GM04504 (cell line): ENCODE measurements around the gene LGALS14.
"Not testable (repeated sequence)": the region's sequence is repeated elsewhere in the genome, so short reads cannot be mapped to it uniquely, and the experiment has no call there.

Source experiments
- DNase-seq: peaks from one replicate; pipeline ENCODE4 v3.0.0-alpha.2; 2012; ENCODE audit warnings: low read depth

Gene LGALS14, protein sequence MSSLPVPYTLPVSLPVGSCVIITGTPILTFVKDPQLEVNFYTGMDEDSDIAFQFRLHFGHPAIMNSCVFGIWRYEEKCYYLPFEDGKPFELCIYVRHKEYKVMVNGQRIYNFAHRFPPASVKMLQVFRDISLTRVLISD

DNA sequence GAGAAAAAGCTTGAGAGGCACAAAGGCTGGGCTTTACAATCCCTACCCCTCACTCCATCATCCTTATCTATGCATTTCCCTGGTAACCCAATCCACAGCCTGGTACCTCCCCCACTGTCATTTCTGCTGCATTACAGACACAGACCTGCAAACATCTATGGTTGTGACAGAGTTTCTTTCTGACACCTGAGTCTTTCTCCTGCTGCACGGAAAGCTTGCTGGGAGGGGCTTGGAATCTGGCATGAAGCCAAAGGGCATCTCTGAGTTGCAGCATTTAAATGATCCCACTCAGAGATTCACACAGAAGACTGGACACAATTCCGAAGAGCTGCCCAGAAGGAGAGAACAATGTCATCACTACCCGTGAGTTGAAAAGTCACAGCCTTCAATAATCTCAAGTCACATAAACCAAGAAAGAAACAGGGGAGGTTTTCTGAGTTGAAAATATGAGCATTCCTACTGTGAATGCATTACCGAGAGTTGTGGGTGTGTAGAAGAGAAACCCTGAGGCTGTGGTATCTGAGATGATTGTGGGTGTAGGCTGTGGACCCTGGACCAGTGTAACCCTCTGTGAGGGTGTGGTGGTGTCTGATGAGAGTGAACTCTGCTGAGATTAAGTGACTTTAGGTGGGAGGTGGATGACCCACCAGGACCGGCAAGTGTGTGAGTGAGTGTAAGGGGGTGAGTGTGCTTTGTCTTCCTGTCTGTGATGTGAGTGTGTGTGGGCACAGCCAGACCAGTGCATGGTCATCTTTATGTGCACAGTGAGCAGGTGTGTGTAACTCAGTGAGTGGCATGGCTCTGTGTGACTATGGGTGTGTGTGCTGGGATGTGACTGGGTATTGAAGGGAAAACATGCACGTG is at the start of gene LGALS14:
TSS of gene LGALS14 (plus strand) at position 301 of the 864 bp plus-strand sequence. CDS start at position 349, 48 bp downstream.
- no peak for DNase-seq

DNA sequence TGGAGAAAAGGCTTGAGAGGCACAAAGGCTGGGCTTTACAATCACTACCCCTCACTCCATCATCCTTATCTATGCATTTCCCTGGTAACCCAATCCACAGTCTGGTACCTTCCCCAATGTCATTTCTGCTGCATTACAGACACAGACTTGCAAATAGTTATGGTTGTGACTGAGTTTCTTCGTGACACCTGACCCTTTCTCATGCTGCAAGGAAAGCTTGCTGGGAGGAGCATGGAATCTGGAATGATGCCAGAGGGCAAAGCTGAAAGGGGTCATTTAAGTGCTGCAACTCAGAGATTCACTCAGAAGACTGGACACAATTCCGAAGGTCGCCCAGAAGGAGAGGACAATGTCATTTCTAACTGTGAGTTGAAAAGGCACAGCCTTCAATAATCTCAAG is 48.7 kb upstream of the LGALS14 start, which contains the start of gene LGALS16:
TSS of gene LGALS16 (plus strand) at position 301 of the 400 bp plus-strand sequence. CDS start at position 350, 49 bp downstream.
- no peak for DNase-seq

DNA sequence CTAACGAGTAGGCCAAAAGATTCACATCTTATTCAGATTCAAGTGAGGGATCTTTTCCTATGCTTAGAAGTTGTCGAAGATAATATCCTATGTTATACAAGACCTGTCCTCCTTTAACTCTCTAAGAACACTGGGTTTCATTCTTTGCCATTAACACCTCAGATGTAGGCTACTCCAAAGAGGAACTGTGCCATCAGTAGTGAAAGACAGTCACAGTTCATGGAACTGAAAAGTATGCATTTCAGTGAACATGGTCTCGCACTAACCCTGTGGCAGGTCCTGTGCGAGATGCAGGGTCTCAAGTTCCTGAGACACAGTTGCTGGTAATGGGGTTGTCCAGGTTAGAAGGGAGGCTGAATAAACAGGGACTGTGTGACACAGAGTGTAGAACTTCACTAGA is 44.5 kb upstream of the LGALS14 start:
- DNase-seq, result no peak

DNA sequence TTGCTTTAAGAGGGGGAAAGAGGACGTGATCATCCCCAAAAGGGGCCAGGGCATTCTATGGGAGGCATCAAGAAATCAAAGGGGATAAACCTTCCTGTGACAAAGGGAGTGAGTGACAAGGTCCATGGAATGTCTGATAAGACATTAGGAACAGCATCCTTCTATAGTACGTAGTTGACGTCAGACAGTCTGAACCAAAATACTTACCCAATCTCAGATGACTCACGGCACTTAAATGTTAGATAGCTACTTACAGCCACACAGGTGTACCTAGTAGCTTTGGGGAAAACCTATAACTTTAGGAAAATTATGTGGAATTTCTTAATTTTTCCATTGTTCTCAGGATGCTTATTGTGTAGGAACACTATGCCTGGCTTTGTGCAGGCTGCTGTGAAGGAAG is 43.6 kb upstream of the LGALS14 start:
- DNase-seq, result no peak

DNA sequence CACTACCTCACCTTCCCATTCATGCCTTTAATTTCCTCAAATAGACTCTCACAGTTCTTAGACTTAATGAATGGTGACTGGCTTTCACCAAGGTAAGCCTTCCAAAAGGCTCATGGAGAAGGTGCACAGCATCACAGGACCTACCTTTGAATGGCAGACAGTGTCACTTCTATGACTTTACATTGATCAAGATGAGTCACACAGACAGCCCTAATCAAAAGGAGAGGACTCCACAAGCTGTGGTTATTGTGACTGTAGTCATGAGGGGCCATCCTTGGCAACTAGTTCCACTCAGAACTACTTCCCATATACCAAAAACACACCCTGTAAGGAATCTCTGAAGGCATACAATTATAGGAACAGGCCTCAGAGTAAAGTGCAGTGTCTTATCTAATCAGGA is 42.7 kb upstream of the LGALS14 start:
- DNase-seq, result no peak

DNA sequence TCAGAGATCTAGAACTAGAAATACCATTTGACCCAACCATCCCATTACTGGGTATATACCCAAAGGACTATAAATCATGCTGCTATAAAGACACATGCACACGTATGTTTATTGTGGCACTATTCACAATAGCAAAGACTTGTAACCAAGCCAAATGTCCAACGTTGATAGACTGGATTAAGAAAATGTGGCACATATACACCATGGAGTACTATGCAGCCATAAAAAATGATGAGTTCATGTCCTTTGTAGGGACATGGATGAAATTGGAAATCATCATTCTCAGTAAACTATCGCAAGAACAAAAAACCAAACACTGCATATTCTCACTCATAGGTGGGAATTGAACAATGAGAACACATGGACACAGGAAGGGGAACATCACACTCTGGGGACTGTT is 34.4 kb upstream of the LGALS14 start:
- not testable (repeated sequence) for DNase-seq

DNA sequence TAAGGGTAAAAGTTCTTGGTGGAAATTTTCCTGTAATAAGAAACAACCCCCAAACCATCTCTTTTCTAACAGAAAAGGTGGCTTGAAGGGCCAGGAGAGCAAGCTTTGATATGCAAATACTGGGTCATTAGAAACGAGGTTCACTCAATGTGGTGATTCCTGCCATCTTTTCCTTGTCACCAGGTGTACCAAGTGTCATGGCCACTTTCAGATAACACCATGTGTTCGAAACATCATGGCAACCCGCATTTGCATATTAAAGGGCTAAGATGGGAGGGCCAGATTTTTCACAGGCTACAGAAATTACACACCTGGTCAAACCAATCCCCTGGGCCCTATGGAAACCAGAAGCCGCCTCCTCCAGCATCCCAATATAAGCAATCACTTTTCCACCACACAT is 33.3 kb upstream of the LGALS14 start:
- DNase-seq, result no peak

DNA sequence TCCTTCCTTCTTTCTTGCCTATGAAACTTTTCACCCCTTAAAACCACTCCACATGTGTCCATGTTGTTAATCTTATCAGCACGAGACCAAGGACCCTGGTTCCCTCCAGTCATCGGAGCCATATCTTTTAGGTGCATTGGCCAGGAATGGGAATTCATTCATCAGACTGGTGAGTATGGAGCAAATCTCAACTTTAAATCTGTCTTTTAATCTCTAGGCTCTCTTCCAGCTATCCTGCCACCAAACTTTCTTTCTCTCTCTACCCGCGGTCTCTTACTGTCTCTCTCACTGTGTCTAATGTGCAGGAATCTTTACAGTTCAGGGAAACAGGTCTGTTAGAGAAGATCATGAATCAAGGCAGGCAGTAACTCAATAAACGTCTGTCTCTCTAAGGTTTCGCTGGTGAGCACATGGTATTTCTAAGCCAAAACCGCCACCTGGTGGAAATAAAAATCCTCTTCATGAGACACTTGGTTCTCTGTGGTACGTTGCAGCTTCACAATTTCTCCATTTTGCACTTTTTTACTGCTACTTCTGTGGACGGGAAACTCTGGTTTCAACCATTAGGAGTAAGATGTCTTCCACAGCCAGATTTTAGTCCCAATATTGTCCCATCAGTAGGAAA is 32.4 kb upstream of the LGALS14 start:
- peak; percentile 10 for DNase-seq

DNA sequence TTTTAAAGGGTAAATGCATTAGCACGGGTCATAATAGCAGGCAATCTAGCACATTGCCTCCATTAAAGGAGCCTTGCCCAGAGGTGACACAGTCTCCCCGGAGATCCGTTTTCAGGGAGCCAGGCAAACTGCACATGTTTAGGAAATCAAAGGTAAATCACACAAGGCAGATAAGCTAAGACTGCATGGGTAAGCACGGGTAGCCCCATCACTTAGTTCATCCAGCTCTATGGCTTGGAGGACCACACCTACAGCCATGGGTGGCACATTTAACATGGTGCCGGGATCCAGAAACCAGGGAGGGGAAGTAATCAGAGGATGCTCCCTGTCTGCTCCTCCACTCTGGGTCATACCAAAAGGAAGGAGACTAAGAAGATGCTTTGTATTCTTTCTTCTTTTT is 31.8 kb upstream of the LGALS14 start:
- no peak for DNase-seq

DNA sequence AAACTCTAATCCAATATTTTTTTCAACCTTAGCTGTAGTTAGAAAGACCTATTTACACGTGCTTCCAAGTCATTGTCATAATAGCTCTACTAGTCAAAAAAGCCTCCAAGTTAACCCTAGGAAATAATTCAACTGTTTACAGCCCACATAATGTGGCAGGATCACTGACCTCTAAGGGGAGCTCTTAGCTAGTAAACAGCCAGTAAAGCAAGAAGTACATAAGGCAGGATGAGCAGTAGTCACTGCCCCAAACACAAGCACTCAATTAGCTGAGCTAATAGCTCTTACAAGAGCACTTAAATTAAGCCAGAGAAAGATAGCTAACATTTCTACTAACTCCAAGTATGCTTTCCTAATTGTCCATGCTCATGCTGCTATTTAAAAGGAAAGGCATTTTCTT is 30.4 kb upstream of the LGALS14 start:
- DNase-seq, result not testable (repeated sequence)

DNA sequence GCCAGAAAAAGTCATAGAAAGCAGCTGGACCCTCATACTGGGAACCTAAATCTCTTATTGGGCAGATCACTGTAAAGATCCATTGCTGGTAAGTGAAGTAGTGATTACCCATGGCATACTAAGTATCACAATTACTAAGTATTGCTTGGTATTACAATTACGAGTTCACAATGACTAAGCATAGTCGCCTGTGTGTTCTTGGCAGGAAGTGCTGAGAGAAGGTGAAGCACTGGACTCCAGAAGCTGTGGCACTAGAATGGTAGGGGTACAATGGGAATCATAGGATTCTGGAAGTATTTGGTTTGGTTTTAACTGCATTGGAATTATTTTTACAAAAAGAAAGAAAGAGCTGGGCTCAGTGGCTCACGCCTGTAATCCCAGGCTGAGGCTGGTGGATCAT is 28.3 kb upstream of the LGALS14 start:
- no peak for DNase-seq

DNA sequence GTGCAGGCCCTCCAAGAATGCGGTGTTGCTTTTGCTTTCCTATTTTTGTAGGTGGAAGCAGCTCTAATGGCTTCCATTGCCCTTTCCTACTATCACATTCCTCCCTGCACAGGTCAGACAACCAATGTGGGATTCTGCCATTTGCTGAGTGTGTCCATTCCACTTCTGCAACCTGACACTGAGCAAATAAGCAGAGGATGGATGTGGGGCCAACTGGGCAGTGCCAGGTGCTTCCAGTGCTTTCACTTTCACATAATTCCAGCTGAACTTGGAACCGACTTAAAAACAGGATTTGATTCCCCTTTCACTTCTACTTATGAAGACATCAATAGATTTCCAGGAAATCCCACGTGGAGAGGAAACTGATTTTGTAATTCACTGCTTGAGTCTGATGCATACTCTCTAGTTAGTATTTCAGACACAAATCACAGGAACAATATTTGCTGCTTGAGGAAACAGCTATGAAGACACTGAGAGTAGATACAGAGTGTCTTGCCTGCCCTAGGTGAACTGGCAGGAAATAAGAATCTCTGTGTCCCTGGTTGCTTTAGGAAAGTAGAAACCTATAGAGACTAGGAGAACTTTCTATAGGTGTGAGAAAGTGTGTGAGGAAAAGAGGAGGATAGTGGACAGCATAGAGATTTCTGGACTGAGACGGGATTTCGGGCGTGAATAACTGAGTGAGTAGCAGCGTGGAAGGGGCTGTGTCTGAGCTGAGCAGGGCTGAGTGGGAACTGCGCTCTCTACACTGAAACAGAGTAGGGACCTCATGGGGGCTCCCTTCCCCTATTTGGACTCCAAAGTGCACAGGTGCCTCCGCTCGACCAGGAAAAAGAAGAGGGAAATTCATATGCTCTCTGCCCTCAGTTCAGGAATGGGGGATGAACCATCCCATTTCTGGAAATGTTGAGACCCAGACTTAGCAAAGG is 26.1 kb upstream of the LGALS14 start:
- no peak for DNase-seq

DNA sequence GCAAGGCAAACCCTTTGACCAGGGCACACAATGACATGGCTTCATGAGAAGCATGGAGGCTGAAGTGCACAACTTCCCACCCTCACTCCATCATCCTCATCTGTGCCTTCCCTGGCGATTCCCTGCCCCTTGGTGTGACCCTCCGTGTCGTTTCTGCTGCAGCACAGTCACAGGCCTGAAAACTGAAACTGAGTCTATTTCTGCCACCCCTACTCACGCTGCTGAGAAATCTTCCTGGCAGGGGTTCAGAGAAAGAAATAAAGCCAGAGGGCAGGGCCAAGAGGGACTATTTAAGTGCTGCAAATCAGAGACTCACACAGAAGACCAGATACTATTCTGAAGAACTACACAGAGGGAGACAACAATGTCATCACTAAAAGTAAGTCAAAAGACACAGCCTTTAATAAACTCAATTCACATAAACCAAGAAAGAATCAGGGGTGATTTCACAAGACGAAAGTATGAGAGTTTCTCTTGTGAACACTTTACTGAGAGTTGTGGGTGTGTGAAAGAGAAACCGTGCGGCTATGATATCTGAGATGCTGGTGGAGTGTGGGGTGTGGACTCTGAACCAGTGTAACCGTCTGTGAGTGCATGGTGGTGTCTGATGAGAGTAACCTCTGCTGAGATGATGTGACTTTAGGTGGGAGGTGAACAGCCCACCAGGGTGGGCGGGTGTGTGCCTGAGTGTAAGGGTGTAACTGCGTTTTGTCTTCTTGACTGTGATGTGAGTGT is 25.1 kb upstream of the LGALS14 start:
- no peak for DNase-seq

DNA sequence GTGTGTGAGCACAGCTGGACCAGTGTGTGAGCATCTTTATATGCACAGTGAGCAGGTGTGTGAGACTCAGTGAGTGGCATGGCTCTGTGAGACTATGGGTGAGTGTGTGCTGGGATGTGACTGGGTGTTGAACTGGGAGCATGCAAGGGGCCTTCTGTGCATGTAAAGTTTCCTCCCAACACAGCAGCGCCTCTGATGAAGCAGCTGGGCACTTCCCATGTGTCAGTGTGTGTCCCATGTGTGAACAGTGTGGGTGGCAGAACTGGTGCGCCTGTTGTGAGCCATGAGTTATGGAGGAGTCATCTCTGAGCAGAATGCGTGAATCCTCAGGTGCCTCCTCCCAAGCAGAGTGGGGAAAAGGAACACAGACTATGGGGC is 24.5 kb upstream of the LGALS14 start:
- DNase-seq, result no peak

DNA sequence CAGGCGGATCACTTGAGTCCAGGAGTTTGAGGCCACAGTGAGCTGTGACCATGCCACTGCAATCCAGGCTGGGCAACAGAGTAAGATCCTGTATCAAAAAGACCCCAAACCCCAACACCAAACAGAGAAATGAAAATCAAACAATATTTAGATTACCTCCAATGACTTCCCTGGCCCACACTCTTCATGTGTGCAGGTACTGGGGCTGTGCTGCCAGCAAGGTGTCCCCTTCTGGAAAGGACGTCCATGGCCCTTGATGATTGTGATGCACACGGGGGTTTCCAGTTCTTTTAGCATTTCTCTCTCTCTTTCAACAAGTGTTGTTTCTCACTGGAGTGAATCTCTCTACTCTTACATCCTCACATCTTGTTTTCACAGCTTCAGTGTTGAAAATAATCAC is 23.7 kb upstream of the LGALS14 start:
- DNase-seq, result no peak

DNA sequence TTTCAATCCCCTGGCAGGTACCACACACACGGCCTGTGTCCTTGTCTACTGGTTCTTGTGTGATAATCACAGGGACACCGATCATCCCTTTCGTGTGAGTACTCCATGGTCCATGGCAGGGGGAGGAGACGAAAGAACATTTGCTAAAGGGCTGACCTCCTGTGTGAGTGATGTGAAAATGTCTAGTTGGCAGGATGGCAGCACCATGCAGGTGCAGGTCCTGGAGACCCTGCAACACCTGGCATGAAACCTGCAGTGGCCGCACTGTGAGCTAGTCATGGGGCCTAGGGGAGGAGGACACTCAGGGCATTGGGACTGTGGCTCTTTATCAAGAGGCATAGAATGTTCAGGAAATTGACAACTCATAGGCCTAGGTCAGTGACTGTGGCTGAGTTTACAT is 22.9 kb upstream of the LGALS14 start:
- no peak for DNase-seq

DNA sequence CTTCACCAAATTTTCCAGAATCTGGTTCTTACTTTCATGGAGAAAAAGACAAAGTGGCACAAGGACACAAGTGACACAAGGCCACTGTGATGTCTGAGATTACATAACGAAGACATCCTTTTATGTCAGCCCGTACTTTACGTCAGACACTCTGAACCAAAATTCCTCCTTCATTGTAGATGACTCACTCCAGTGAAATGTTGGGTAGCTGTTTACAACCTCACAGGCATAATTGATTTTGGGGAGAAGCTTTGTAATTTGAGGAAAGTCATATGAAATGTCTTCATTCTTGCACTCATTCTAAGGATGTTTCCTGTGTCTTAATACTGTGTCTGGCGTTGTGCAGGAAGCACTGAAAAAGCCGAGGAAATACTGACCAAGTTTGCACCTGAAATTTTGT is 20.0 kb upstream of the LGALS14 start:
- no peak for DNase-seq

DNA sequence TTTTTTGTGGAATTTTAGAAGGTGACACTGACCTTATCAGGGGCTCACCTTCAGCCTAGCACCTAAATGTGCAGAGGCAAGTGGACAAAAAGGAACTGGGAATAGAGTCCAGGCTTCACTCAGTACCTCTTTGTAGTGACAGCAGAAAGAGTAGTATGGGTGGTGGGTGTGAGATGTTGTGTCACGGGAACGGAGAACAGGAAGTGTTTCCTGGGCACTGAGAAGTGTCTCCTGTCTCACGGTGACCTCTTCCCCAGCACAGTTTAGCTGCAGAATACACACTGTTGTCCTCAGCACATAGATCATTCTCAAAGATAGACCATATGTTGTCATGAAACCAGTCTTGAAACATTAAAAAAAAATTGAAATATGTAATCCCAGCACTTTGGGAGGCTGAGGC is 17.5 kb upstream of the LGALS14 start:
- DNase-seq, result no peak

DNA sequence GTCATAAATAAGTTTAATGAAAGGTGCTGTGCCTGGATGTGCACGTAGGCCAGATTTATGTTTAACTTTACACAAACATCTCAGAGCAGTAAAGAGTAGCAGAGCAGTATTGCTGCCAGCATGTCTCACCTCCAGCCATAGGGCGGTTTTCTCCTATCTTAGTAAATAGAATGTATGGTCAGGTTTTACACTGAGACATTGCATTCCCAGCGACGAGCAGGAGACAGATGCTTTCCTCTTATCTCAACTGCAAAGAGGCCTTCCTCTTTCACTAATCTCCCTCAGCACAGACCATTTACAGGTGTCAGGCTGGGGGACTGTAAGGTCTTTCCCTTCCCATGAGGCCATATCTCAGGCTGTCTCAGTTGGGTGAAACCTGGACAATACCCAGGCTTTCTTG is 15.6 kb upstream of the LGALS14 start:
- not testable (repeated sequence) for DNase-seq

DNA sequence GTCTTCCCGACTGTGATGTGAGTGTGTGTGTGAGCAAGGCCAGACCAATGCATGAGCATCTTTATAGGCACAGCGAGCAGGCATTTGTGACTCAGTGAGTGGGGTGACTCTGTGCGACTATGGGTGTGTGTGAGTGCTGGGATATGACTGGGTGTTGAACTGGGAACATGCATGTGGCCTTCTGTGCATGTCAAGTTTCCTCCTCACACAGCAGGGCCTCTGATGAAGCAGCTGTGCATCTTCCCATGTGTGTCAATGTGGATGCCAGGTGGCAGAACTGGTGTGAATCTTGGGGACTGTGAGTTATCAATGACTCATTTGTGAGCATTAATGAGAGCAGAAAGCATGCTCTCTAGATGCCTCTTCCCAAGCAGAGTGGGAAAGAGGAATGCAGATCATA is 12.1 kb upstream of the LGALS14 start:
- no peak for DNase-seq

DNA sequence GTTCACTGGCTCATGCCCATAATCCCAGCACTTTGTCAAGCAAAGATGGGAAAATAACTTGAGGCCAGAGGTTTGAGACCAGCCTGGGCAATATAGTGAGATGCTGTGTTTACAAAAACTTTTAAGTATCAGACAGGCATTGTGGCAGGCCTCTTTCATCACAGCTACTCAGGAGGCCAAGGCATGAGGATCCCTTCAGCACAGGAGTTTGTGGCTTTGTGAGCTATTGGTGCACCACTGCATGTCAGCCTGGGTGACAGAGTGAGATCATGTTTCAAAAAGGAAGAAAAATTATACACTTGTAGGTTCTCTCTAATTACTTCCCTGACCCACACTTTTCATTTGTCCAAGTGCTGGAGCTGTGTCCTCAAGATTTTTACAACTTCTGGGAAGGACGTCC is 11.5 kb upstream of the LGALS14 start:
- no peak for DNase-seq
